Thoracic aorta (tissue), 2 donors: ENCODE results near the gene DNAL4. TPM values are rescaled to one million over a fixed set of nuclear protein-coding genes. Genes with fewer than 3 reads are reported as not detected.

Source experiments
- ATAC-seq: fragments of 150-250 bp; one replicate; pipeline ENCODE4 v1.8.0; 2017; ENCODE audit warnings: low read depth; ENCODE audit not compliant: insufficient number of reproducible peaks, low FRiP score
- DNase-seq: peaks from one replicate; pipeline ENCODE4 v3.0.0-alpha.2; 2020; ENCODE audit warnings: low spot score
- H3K27ac ChIP-seq, 2 donors: fragments of 200-600 bp; sonication (generic); 1 replicate in 1 of 2; 2 replicates in 1 of 2; pipeline ENCODE4 v1.5.1; 2016; ENCODE audit warnings: mild to moderate bottlenecking in 2 of 2, moderate library complexity in 2 of 2
- H3K27me3 ChIP-seq: fragments of 200-600 bp; sonication (generic); replicated peaks from 2 replicates; pipeline ENCODE4 v1.6.0; 2016; ENCODE audit warnings: mild to moderate bottlenecking; ENCODE audit not compliant: insufficient read depth
- H3K36me3 ChIP-seq: fragments of 200-600 bp; sonication (generic); one replicate; pipeline ENCODE4 v1.5.1; 2016
- H3K4me1 ChIP-seq, 2 donors: fragments of 200-600 bp; sonication (generic); 1 replicate in 1 of 2; 2 replicates in 1 of 2; pipeline versions ENCODE4 v1.5.1 to v1.6.0; 2016; ENCODE audit warnings: low read depth in 2 of 2, mild to moderate bottlenecking in 1 of 2; ENCODE audit not compliant: control insufficient read depth in 1 of 2
- H3K4me3 ChIP-seq: fragments of 200-600 bp; sonication (generic); 2 replicates; pipeline ENCODE4 v1.5.1; 2016; ENCODE audit warnings: mild to moderate bottlenecking
- H3K9me3 ChIP-seq: fragments of 200-600 bp; sonication (generic); 2 replicates; pipeline ENCODE4 v1.5.1; 2016
- total RNA-seq, 2 donors: library from RNA; depleted of rRNA; stranded (reverse); fragments of >200 nt; gene quantifications; one replicate each; pipeline versions ENCODE4 v1.1.0 to v1.2.3, GENCODE V29; 2016
- TF ChIP-seq, protein P1 (sequence below): fragments of 200-600 bp; sonication (generic); IDR thresholded peaks from one replicate; pipeline ENCODE4 v1.5.1; 2019; ENCODE audit warnings: antibody characterized with exemption

DNAL4 gene
- total RNA-seq, 2 donors from 2014 or later: 9.5 to 20.8 TPM

DNA sequence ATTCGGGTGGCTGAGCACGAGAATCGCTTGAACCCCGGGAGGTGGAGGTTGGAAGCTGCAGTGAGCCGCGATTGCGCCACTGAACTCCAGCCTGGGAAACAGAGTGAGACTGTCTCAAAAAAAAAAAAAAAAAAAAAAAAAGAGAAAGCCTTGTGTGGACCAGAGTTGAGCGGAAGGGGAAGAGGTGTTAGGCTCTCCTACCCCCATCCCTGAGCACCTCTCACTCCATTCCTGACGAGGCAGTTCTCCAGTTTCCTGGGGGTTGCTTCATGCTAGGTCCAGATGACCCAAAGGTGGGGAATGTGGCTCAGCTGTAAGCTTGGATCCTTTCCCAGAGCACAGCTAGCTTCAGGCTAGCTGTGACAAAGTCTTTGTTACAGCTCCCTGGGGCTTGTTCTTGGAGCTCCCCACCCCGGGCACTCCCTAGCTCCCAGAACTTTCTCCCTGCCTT lies 8.8 kb upstream of the DNAL4 start:
- H3K36me3 ChIP-seq: no peaks in the 10 kb centered on the region
- TF ChIP-seq, protein P1, sequence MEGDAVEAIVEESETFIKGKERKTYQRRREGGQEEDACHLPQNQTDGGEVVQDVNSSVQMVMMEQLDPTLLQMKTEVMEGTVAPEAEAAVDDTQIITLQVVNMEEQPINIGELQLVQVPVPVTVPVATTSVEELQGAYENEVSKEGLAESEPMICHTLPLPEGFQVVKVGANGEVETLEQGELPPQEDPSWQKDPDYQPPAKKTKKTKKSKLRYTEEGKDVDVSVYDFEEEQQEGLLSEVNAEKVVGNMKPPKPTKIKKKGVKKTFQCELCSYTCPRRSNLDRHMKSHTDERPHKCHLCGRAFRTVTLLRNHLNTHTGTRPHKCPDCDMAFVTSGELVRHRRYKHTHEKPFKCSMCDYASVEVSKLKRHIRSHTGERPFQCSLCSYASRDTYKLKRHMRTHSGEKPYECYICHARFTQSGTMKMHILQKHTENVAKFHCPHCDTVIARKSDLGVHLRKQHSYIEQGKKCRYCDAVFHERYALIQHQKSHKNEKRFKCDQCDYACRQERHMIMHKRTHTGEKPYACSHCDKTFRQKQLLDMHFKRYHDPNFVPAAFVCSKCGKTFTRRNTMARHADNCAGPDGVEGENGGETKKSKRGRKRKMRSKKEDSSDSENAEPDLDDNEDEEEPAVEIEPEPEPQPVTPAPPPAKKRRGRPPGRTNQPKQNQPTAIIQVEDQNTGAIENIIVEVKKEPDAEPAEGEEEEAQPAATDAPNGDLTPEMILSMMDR: no peak
- H3K4me1 ChIP-seq: peaks cover 5 to 6% of the 10 kb centered on the region in 2 donors
- ATAC-seq (peak; percentile 79), DNase-seq (peak; percentile 25)
- no peaks in the 10 kb centered on the region for H3K27me3 ChIP-seq
- no peak overlapping the region for H3K4me3 ChIP-seq
- peaks cover 3% of the 10 kb centered on the region for H3K9me3 ChIP-seq
- peak overlapping the region in 1 of 2 donors; percentile 27 for H3K27ac ChIP-seq

DNA sequence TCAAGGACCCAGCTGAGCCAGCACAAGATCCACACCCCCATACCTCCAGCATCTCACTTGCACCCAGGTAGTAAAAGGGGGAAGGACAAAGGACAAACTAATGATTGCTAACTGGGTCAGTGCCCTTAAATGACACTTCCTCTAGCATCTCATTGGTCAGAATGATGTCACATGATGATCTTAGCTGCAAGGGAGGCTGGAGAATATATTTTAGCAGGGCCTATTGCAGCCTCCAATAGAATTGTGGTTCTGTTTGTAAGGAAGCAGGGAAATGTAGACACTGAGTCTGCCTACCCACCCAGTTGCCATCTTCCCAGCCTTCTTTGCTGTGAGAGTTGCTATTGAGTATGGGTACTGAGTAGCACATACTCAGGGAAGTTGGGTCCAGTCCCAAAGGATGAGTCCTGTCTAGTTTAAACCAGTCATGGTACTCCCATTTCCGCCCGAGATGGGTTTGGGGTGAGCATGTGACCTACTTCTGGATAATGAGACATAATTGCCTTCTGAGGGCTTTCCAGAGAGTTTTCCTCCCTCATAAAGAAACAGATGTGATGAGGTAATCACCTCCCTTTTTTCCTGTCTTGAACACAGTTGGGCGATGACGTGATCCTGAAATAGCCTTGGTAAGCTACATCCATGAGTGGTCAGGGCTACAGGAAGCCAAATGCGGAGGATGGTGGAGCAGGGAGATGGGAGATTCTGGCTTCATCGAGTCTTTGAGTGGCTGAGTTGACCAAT lies 5.5 kb upstream of the DNAL4 start:
- DNase-seq (no peak), ATAC-seq (no peak)
- H3K27ac ChIP-seq: no peak overlapping the region

DNA sequence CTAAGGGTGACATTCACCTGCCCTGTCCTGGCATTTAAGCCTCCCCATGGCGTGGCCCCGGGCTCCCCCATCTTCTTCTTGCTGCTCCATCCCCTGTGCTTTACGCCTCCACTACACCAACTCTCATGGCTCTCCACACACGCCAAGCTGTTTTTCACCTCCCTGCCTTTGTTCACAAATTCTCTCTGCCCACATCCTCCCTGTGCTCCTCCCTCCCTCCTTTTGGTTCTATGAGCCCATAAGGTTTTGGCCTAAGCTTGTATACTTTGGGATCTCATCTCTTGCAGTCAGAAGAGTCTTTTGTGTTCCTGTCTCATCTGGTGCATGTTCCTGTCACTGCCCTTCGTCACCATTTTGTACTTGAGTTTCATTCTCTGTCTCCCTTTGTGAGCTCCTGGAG lies 4.6 kb upstream of the DNAL4 start:
- H3K4me1 ChIP-seq: peaks cover 8 to 12% of the 10 kb centered on the region in 2 donors
- ATAC-seq (no peak), DNase-seq (no peak)

More for the DNA sequence above, 5.5 kb upstream of the DNAL4 start:
- Histone ChIP-seq H3K9me3 (peaks cover 3% of the 10 kb centered on the region), H3K27me3 (no peaks in the 10 kb centered on the region), H3K36me3 (no peaks in the 10 kb centered on the region), H3K4me3 (no peak overlapping the region), H3K4me1 (peaks cover 7 to 8% of the 10 kb centered on the region in 2 donors)
- TF ChIP-seq, protein P1: no peak

DNA sequence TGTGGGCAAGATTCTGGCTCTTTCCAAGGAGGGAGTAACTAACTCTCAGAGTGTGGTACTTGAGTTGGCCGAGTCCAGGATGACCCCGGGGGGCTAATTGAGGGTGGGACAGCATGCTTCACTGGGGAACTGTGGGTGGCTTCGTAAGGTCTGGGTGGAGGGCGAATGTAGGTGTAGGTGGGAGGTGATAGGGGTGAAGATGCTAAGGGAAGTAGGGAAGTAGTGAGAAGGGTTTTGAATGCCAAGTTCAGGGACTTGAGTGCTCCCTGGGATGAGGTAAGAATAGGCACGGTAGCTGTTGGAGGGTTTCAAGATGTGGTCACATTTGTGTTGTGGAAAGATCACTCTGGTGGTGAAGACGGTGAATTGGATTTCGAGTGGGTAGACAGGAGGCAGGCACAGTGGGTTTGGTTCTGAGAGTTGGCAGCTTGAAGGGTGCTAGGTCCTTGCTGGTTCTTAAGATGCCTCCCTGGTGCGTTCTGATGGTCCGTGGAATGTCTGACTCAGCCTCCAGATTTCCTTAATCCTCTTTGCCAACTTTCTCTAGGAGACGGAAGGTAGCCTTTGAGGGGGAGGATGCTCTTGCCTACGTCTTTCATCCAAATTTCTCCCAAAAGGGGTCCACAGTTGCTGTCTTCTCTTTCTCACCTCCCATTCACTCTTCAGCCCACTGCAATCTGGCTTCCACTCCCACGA lies 2.5 kb upstream of the DNAL4 start:
- peaks cover 3% of the 10 kb centered on the region for H3K9me3 ChIP-seq
- H3K36me3 ChIP-seq: no peaks in the 10 kb centered on the region
- H3K4me1 ChIP-seq: peaks cover 13 to 14% of the 10 kb centered on the region in 2 donors
- no peak overlapping the region for H3K27ac ChIP-seq
- ATAC-seq: no peak
- no peak overlapping the region for H3K4me3 ChIP-seq
- DNase-seq: no peak
- H3K27me3 ChIP-seq: no peaks in the 10 kb centered on the region
- TF ChIP-seq, protein P1: no peak

More for the DNA sequence above, 4.6 kb upstream of the DNAL4 start:
- H3K36me3 ChIP-seq: no peaks in the 10 kb centered on the region
- peaks cover 3% of the 10 kb centered on the region for H3K9me3 ChIP-seq
- TF ChIP-seq, protein P1: no peak
- no peaks in the 10 kb centered on the region for H3K27me3 ChIP-seq
- H3K27ac ChIP-seq: no peak overlapping the region
- no peak overlapping the region for H3K4me3 ChIP-seq

DNA sequence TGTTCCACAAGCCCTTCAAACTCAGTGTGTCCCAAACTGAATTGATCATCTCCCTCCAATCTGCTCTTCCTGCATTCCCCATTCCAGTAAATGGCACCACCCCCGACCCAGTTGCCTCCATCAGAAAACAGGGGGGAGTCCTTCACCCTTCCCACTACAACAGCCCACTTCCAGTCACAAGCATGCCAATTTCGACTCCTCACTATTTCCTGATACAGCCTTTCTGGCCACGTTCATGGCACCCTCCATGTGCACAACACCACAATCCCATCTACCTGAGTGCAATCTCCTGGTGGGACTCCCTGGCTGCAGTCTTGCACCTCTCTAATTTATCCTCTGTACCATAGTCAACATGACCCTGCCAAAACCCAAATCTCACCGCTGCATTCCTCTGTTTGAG lies 1.6 kb upstream of the DNAL4 start:
- DNase-seq (no peak), ATAC-seq (no peak)
- Histone ChIP-seq H3K4me3 (no peak overlapping the region), H3K27me3 (no peaks in the 10 kb centered on the region), H3K36me3 (peaks cover 3% of the 10 kb centered on the region), H3K27ac (no peak overlapping the region), H3K9me3 (peaks cover 3% of the 10 kb centered on the region), H3K4me1 (peaks cover 13 to 14% of the 10 kb centered on the region in 2 donors)
- TF ChIP-seq, protein P1: no peak
